GM21717 (cell line): ENCODE measurements around the gene SIPA1.
A peak's percentile ranks its signal among the peaks of the same experiment; 100 is the strongest.

Experiments used
- ATAC-seq: cut with Tn5 transposase; IDR thresholded peaks from one replicate; pipeline ENCODE4 v1.9.1; 2021; ENCODE audit warnings: mild to moderate bottlenecking, moderate library complexity; ENCODE audit not compliant: unreplicated experiment

The SIPA1 gene

GRCh38 chr11:65609229-65609628 lies 28.7 kb upstream of the SIPA1 start:
- no peak for ATAC-seq

- ATAC-seq = no peak
Observed at GRCh38 chr11:65609665-65610064, 28.2 kb upstream of the SIPA1 start.

GRCh38 chr11:65610404-65610803 lies 27.5 kb upstream of the SIPA1 start:
- no peak for ATAC-seq

- ATAC-seq = no peak
Observed at GRCh38 chr11:65611028-65611757, 26.7 kb upstream of the SIPA1 start.

GRCh38 chr11:65611758-65612603 lies 25.9 kb upstream of the SIPA1 start:
- ATAC-seq = no peak

GRCh38 chr11:65612691-65613090 lies 25.2 kb upstream of the SIPA1 start:
- no peak for ATAC-seq

GRCh38 chr11:65613091-65613928 lies 24.6 kb upstream of the SIPA1 start:
- ATAC-seq = no peak

GRCh38 chr11:65615229-65615949 lies 22.5 kb upstream of the SIPA1 start, which contains the start of gene PCNX3:
Gene PCNX3, plus strand, starts transcription at chr11:65615776. Its CDS starts 536 bp downstream, at chr11:65616312.
- ATAC-seq = peak; percentile 62

- ATAC-seq = peak; percentile 7
Observed at GRCh38 chr11:65615950-65616574, 21.8 kb upstream of the SIPA1 start.

- ATAC-seq = no peak
Observed at GRCh38 chr11:65616575-65617001, 21.3 kb upstream of the SIPA1 start.

- ATAC-seq = no peak
Observed at GRCh38 chr11:65617136-65617850, 20.6 kb upstream of the SIPA1 start.

- no peak for ATAC-seq
Observed at GRCh38 chr11:65617990-65618751, 19.7 kb upstream of the SIPA1 start.

- no peak for ATAC-seq
Observed at GRCh38 chr11:65618763-65619162, 19.1 kb upstream of the SIPA1 start.

- ATAC-seq = no peak
Observed at GRCh38 chr11:65619281-65619928, 18.5 kb upstream of the SIPA1 start.

GRCh38 chr11:65620666-65621065 lies 17.2 kb upstream of the SIPA1 start:
- no peak for ATAC-seq

GRCh38 chr11:65621460-65621859 lies 16.4 kb upstream of the SIPA1 start:
- no peak for ATAC-seq

- no peak for ATAC-seq
Observed at GRCh38 chr11:65622011-65622410, 15.9 kb upstream of the SIPA1 start.

GRCh38 chr11:65623177-65623576 lies 14.7 kb upstream of the SIPA1 start:
- ATAC-seq = no peak
